GM19238 (cell line): Measurements from ENCODE around the gene CRADD.
"Not testable (repeated sequence)": the region's sequence is repeated elsewhere in the genome, so short reads cannot be mapped to it uniquely, and the experiment has no call there.

Experiments used
- DNase-seq: peaks from one replicate; pipeline ENCODE4 v3.0.0; 2011; ENCODE audit warnings: low spot score; ENCODE audit not compliant: insufficient read length

CRADD gene

GRCh38 chr12:93757792-93758694 lies 80.9 kb downstream of the CRADD start:
- DNase-seq: no peak

- no peak for DNase-seq
Observed at GRCh38 chr12:93758801-93759373, 81.7 kb downstream of the CRADD start.

GRCh38 chr12:93759512-93760081 lies 82.4 kb downstream of the CRADD start:
- no peak for DNase-seq

GRCh38 chr12:93760275-93760875 lies 83.2 kb downstream of the CRADD start:
- no peak for DNase-seq

GRCh38 chr12:93762059-93762719 lies 85.0 kb downstream of the CRADD start:
- DNase-seq: no peak

- no peak for DNase-seq
Observed at GRCh38 chr12:93762912-93763553, 85.9 kb downstream of the CRADD start.

GRCh38 chr12:93763746-93764147 lies 86.6 kb downstream of the CRADD start:
- no peak for DNase-seq

GRCh38 chr12:93766371-93766770 lies 89.2 kb downstream of the CRADD start:
- DNase-seq: no peak

GRCh38 chr12:93766796-93767523 lies 89.8 kb downstream of the CRADD start:
- DNase-seq: no peak

GRCh38 chr12:93767524-93767863 lies 90.3 kb downstream of the CRADD start:
- DNase-seq: no peak

- DNase-seq: no peak
Observed at GRCh38 chr12:93772003-93772700, 95.0 kb downstream of the CRADD start.

- DNase-seq: no peak
Observed at GRCh38 chr12:93773122-93773871, 96.1 kb downstream of the CRADD start.

GRCh38 chr12:93776581-93777018 lies 99.4 kb downstream of the CRADD start:
- no peak for DNase-seq

GRCh38 chr12:93777254-93777653 lies 100.1 kb downstream of the CRADD start:
- DNase-seq: no peak

GRCh38 chr12:93778306-93778705 lies 101.1 kb downstream of the CRADD start:
- no peak for DNase-seq

GRCh38 chr12:93778766-93779165 lies 101.6 kb downstream of the CRADD start:
- DNase-seq: no peak

- DNase-seq: no peak
Observed at GRCh38 chr12:93780101-93780641, 103.0 kb downstream of the CRADD start.

- not testable (repeated sequence) for DNase-seq
Observed at GRCh38 chr12:93780886-93781285, 103.7 kb downstream of the CRADD start.

GRCh38 chr12:93781961-93782360 lies 104.8 kb downstream of the CRADD start:
- DNase-seq: not testable (repeated sequence)
